Osteoblast (primary cell): ENCODE data around the gene CHRNB1. TPM values are rescaled to one million over a fixed set of nuclear protein-coding genes. Genes with fewer than 3 reads are reported as not detected.

ENCODE experiments used
- DNase-seq: peaks from one replicate; pipeline ENCODE4 v3.0.0; 2011; ENCODE audit warnings: low spot score, mixed read lengths; ENCODE audit not compliant: insufficient read length; ENCODE audit errors: missing footprints
- H2AFZ ChIP-seq: 2 replicates; pipeline ENCODE4 v1.6.0; 2011; ENCODE audit warnings: mild to moderate bottlenecking, low read length
- H3K27ac ChIP-seq: 2 replicates; pipeline ENCODE4 v1.5.1; 2011; ENCODE audit warnings: mild to moderate bottlenecking, low read depth, low read length, moderate library complexity
- H3K27me3 ChIP-seq: 2 replicates; pipeline ENCODE4 v1.6.0; 2012; ENCODE audit warnings: mild to moderate bottlenecking, control low read depth, inconsistent platforms, low read length, moderate library complexity; ENCODE audit not compliant: insufficient read depth
- H3K36me3 ChIP-seq: 2 replicates; pipeline ENCODE4 v1.5.1; 2011; ENCODE audit warnings: mild to moderate bottlenecking, low read length, control low read depth, moderate library complexity; ENCODE audit not compliant: insufficient read depth
- H3K4me1 ChIP-seq: 2 replicates; pipeline ENCODE4 v1.5.1; 2011; ENCODE audit warnings: mild to moderate bottlenecking, low read length, control low read depth, moderate library complexity; ENCODE audit not compliant: insufficient read depth
- H3K4me2 ChIP-seq: 2 replicates; pipeline ENCODE4 v1.6.0; 2011; ENCODE audit warnings: mild to moderate bottlenecking, low read length; ENCODE audit not compliant: insufficient read depth
- H3K4me3 ChIP-seq: fragments of 200-600 bp; sonication (generic); 3 replicates; pipeline ENCODE4 v1.5.1; 2012; ENCODE audit warnings: mild to moderate bottlenecking, low read length, inconsistent platforms; ENCODE audit not compliant: insufficient read depth
- H3K79me2 ChIP-seq: 2 replicates; pipeline ENCODE4 v1.6.0; 2012; ENCODE audit warnings: mild to moderate bottlenecking, low read length, control low read depth, inconsistent platforms; ENCODE audit not compliant: insufficient read depth
- H3K9me3 ChIP-seq: 2 replicates; pipeline ENCODE4 v1.5.1; 2011; ENCODE audit warnings: low read depth, low read length, control low read depth
- H4K20me1 ChIP-seq: 2 replicates; pipeline ENCODE4 v1.6.0; 2012; ENCODE audit warnings: mild to moderate bottlenecking, low read length, control low read depth; ENCODE audit not compliant: insufficient read depth
- CTCF ChIP-seq: IDR thresholded peaks from 2 replicates; pipeline ENCODE4 v1.5.1; 2011; ENCODE audit warnings: mild to moderate bottlenecking, low read depth, low read length, moderate library complexity; ENCODE audit errors: extremely low read depth
- total RNA-seq: library from RNA; depleted of rRNA; stranded (reverse); fragments of >200 nt; gene quantifications from 2 replicates; pipeline ENCODE4 v1.2.3, GENCODE V29; 2012

CHRNB1 gene
- total RNA-seq, 1 donor: 5.4 TPM

- Histone ChIP-seq H3K27ac (peak overlapping the region; percentile 93), H3K4me3 (peak overlapping the region; percentile 82), H3K4me2 (peak overlapping the region; percentile 95), H4K20me1 (peaks cover 46% of the 10 kb centered on the region), H3K36me3 (peaks cover 5% of the 10 kb centered on the region), H3K27me3 (no peaks in the 10 kb centered on the region), H3K79me2 (peaks cover 79% of the 10 kb centered on the region), H3K9me3 (no peaks in the 10 kb centered on the region), H2AFZ (no peak overlapping the region), H3K4me1 (peaks cover 34% of the 10 kb centered on the region)
- no peak for TF ChIP-seq CTCF
- no peak for DNase-seq
These were observed 32.1 kb downstream of the CHRNB1 start for GRCh38 chr17:7476951-7477350.

- H3K4me3 ChIP-seq: peak overlapping the region; percentile 82
- TF ChIP-seq CTCF: no peak
- H3K27ac ChIP-seq: peak overlapping the region; percentile 93
- peaks cover 35% of the 10 kb centered on the region for H3K4me1 ChIP-seq
- H3K36me3 ChIP-seq: peaks cover 5% of the 10 kb centered on the region
- no peaks in the 10 kb centered on the region for H3K9me3 ChIP-seq
- H3K4me2 ChIP-seq: peak overlapping the region; percentile 95
- H2AFZ ChIP-seq: no peak overlapping the region
- peaks cover 74% of the 10 kb centered on the region for H3K79me2 ChIP-seq
- peaks cover 45% of the 10 kb centered on the region for H4K20me1 ChIP-seq
- DNase-seq: peak; percentile 98
- no peaks in the 10 kb centered on the region for H3K27me3 ChIP-seq
These were observed 32.8 kb downstream of the CHRNB1 start for GRCh38 chr17:7477392-7478275.

GRCh38 chr17:7478276-7479212 lies 33.7 kb downstream of the CHRNB1 start:
- peak overlapping the region; percentile 82 for H3K4me3 ChIP-seq
- peak overlapping the region; percentile 93 for H3K27ac ChIP-seq
- peaks cover 43% of the 10 kb centered on the region for H4K20me1 ChIP-seq
- H3K79me2 ChIP-seq: peaks cover 69% of the 10 kb centered on the region
- TF ChIP-seq CTCF: no peak
- H3K4me1 ChIP-seq: peaks cover 42% of the 10 kb centered on the region
- no peaks in the 10 kb centered on the region for H3K9me3 ChIP-seq
- H3K4me2 ChIP-seq: peak overlapping the region; percentile 95
- H3K36me3 ChIP-seq: peaks cover 5% of the 10 kb centered on the region
- H2AFZ ChIP-seq: no peak overlapping the region
- H3K27me3 ChIP-seq: no peaks in the 10 kb centered on the region
- DNase-seq: peak; percentile 94
